ENCODE results near the gene FUCA1.
"Not testable (repeated sequence)": the region's sequence is repeated elsewhere in the genome, so short reads cannot be mapped to it uniquely, and the experiment has no call there.

The FUCA1 gene

GRCh38 chr1:23895082-23895481, 27.0 kb upstream of the FUCA1 start:
- no peak for DNase-seq

DNA sequence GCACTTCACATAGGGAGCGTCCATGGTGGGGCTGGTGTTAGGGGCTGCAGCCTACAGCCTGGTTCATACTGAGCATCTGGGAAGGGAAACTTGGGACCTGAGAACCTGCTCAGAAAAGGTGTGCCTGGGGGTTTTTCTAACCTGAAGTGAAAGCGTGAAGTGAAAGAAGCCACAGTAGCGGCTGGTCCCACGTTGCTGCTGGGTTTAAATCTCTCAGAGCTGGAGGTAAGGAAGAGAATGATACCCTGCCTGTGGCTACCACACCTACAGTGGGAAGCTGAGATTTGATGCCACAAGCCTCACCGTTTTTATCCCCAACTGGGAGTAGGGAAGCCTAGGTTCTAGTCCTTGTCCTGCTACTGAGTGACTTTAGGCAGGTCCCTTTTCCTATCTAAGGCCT, 21.0 kb upstream of the FUCA1 start:
- no peak for DNase-seq

DNA sequence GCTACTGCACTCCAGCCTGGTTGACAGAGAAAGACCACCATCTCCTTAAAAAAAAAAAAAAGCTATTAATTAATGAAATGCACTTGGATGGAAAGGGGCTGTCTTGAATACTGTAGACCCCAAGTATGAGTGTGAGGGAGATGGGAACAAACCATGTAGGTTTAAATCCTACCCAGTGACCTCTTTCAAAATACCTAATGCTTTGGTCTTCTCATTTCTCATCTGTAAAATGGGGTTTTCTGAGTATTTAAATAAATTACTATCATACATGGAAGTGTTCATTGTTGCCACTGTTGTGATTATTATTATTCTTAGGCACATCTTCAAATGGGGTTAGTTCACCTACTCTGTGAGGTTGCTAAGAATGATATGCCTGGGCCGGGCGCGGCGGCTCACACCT, 17.1 kb upstream of the FUCA1 start:
- DNase-seq, result no peak

GRCh38 chr1:23882746-23883145, 14.7 kb upstream of the FUCA1 start:
- DNase-seq, result no peak

GRCh38 chr1:23879809-23880208, 11.7 kb upstream of the FUCA1 start:
- no peak for DNase-seq

DNA sequence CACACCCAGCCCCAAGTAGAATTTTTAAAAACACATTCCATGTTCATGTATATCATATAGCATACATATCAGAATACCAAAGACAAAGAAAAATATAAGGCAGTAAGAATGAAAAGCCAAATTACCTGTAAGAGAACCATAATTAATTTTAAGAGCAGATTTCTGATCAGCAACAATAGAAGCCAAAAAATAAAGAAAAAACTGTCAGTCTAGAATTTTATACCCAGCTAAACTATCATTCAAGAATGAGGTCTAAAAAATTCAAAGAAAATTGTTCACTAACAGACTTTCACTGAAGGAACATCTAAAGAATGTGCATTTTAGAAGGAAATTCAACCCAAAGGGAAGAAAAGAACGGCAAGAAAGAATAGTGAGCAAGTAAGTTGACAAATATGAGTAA, 10.6 kb upstream of the FUCA1 start:
- no peak for DNase-seq

DNA sequence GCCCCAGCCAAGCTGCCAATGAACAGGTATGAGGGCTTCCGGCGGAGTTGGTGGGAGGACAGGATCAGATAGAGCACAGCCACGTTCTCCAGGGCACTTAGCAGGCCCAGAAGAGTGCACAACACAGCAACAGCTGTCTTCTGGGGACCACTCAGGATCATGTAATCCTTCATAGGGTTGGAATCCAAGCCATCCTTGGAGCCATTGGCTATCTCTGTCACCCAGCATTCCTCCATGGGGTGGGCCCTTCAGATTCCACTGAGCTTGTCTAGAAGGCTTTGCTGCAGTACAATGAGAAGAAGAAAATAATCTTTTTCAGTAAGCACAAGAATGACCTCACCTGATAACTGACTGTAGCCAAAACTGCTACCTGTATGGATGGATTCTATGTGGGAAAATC, 7.3 kb upstream of the FUCA1 start:
- no peak for DNase-seq

DNA sequence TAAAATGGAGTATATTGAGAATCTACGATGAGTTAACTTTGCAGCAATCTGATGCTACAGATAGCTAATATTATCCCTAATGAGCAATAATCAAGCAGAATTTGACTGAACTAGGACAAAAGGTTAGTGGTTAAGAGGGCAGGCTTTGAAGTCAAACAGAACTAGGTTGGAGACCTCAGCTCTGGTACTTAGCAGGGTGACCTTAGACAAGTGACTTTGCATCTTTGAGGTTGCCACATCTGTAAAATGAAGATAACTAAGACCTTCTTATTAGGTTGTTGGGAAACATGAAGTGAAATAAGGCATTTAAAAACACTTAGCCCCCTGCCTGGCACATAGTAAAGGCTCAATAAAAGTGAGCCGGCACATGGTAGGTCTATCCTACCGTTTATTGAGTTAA, 4.3 kb upstream of the FUCA1 start:
- no peak for DNase-seq

DNA sequence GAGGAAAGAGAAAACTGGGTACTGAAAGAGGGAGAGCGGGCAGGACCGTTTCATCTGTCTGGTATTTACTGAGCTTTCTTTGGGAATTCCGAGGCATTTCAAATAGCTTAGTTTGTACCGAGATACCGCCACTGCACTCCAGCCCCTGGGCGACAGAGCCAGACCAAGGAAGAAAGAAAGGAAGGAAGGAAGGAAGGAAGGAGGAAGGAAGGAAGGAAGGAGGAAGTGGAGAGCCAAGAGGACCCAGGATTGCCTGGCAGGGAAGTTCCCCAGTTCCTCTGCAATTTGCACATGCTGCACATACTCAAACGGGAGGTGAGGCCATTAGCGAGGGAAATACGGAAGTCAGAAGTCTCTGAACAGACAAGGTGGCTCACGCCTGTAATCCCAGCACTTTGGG, 961 bp upstream of the FUCA1 start:
- DNase-seq, result no peak

DNA sequence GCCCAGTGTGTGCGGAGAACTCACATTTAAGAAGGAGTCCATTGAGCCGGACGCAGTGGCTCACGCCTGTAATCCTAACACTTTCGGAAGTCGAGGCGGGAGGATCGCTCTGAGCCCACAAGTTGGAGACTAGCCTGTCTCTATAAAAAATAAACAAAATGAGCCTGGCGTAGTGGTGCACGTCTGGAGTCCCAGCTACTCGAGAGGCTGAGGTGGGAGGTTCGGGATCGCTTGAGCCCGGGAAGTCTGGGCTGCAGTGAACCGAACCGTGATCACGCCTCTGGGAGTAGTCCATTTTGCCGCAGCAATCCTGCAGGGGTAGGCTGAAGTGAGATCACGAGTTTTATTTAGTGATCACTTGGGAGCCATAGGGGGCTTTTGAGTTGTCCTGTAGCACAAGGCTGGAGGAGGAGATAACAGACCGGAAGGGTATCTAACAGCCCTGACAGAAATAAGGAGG, 497 bp upstream of the FUCA1 start:
- no peak for DNase-seq

GRCh38 chr1:23867542-23867894, 572 bp downstream of the FUCA1 start:
- no peak for DNase-seq

- DNase-seq, result no peak
Observed at GRCh38 chr1:23865543-23865930, 2.6 kb downstream of the FUCA1 start.

DNA sequence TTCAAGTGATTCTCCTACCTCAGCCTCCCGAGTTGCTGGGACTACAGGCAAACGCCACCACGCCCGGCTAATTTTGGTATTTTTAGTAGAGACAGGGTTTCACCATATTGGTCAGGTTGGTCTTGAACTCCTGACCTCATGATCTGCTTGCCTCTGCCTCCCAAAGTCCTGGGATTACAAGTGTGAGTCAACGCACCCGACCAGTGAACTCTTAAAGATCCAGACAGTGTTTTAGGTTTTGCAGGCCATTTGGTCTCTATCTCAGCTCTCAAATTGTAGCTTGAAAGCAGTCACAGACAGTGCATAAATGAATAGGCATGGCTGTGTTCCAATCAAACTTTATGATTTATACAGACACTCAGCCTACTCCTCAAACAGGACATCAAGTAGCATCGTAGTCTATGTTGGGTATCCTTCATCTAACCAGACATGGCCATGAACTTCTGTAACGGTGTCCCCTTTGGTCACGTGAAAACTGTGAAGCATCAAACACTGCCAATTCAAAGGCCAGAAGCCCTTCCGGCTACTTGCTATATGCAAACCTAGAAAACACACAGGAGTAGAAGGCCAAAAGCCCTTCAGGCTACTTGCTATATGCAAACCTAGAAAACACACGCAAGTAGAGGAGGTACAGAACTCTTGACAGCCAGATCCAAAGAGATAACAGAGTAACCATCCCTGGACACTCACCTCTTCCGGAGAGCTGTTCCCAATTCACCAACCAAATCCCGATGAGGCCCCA, 3.1 kb downstream of the FUCA1 start:
- no peak for DNase-seq

- no peak for DNase-seq
Observed at GRCh38 chr1:23862640-23863039, 5.5 kb downstream of the FUCA1 start.

DNA sequence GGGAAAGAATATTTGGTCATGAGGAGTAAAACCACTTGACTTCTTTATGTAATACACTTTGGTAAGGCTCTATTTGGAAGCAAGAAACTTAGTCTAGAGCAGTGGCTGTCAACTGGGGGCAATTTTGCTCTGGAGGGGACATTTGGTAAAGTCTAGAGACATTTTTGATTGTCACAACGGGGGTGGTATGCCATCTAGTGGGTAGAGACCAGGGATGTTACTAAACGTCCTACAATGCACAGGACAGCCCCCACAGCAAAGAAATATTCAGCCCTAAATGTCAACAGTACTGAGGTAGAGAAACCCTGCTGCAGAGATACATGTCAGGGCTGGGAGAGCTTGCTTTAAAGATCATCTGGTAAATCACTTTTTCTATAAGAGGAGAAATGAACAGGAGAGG, 13.5 kb downstream of the FUCA1 start:
- no peak for DNase-seq

GRCh38 chr1:23853124-23853523, 15.0 kb downstream of the FUCA1 start:
- not testable (repeated sequence) for DNase-seq

DNA sequence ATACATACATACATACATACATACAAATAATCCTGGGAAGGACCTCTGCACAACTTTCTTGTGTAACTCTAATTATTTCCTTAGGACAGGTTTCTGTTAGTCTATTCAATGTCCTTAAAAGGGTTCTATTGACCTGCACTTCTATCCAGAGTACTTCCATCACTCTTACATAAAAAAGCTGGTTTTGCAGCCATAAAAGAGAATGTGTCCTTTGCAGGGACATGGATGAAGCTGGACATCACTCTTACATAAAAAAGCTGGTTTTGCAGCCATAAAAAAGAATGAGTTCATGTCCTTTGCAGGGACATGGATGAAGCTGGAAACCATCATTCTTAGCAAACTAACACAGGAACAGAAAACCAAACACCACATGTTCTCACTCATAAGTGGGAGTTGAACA, 16.7 kb downstream of the FUCA1 start:
- DNase-seq, result not testable (repeated sequence)

DNA sequence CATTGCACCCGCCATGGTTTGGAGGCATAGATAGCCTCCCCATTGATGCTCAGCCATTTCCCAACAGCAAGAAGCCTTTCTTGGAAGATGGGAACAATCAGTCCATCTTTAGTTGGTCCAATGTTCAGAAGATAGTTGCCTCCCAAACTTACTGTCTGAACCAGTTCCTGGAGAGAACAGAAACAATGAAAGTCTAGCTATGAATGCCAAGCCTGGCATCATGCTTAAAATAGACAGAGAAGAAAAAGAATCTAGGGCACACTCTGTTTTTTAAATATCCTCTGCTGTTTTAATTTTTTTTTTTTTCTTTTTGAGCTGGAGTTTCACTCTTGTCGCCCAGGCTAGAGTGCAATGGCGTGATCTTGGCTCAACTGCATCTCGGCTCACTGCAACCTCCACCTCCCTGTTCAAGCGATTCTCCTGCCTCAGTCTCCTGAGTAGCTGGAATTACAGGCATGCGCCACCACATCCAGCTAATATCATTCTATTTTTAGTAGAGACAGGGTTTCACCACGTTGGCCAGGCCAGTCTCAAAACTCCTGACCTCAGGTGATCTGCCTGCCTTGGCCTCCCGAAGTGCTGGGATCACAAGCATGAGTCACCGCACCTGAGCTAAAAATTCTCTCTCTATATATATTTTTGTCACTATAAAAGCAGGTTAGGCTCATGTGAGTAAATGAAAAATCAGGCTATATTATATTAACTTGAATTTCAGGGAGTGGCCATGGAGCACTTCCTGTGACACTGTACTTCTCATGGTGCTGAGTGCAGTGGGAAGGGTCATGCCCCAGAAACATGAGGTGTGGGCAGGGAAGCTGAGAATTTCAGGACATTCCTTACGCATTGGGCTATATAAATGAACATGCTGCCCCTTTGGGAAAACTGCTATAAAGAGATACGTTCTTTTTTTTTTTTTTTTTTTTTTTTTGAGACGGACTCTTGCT, 19.1 kb downstream of the FUCA1 start:
- no peak for DNase-seq

DNA sequence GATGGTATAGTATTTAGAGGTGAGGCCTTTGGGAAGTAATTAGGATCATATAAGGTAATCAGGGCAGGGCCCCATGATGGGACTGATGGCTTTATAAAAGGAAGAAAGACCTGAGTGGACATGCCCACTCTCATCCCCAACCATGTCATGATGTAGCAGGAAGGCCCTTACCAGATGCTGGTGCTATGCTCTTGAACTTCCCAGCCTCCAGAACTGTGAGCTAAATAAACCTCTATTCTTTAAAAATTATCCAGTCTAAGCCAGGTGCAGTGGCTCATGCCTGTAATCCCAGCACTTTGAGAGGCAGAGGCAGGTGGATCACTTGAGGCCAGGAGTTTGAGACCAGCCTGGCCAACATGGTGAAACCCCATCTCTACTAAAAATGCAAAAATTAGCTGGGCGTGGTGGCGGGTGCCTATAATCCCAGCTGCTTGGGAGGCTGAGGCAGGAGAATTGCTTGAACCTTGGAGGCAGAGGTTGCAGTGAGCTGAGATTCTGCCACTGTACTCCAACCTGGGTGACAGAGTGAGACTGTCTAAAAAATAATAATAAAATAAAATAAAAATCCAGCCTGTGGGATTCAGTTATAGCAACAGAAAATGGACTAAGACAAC, 20.5 kb downstream of the FUCA1 start:
- DNase-seq, result not testable (repeated sequence)

DNA sequence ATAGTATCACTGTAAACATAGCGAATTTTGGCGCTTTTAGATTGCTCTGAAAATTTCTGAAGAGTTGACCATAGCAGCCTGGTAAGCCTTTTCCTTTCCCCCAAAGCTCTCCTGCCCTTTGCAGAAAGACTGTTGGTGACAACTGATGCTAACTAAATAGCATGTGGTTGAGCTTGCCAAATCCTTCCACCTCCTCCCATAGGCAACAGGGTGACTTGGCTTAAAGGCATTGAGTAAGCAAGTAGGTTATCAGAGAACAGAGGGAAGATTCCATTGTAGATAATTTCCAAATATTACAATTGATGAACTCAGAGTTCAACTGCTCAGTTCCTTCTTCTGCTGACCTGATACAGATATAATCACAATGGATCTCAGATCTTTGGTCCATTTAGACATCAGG, 22.9 kb downstream of the FUCA1 start:
- DNase-seq, result no peak

GRCh38 chr1:23843644-23844043, 24.4 kb downstream of the FUCA1 start:
- DNase-seq, result no peak

DNA sequence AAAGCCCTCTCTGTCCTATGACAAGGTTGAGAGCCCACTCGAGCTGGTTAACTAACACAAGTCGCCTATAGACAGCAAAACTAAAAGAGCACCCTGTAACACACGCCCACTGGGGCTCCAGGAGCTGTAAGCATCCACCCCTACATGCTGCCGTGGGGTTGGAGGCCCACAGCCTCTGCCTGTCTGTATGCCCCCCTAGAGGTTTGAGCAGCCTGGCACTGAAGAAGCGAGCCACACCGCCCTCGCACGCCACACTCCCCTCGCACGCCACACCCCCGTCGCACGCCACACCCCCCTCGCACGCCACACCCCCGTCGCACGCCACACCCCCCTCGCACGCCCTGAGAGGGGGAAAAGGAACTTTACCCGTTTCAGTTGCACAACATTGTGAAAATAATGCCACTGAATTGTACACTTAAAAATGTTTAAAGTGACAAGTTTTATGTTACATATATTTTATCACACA, 29.7 kb downstream of the FUCA1 start:
- DNase-seq, result peak; percentile 72

- DNase-seq, result no peak
Observed at GRCh38 chr1:23837908-23838307, 30.2 kb downstream of the FUCA1 start.

- no peak for DNase-seq
Observed at GRCh38 chr1:23836037-23836436, 32.1 kb downstream of the FUCA1 start.
